BJ (cell line): ENCODE measurements around the gene TMED4. TPM values are rescaled to one million over a fixed set of nuclear protein-coding genes. Genes with fewer than 3 reads are reported as not detected.

Source experiments
- CTCF ChIA-PET: fragments of 350-600 bp; formaldehyde crosslinking; extraction: SDS; loops from one replicate; lab custom pipeline; 2021; ENCODE audit warnings: antibody characterized with exemption, inconsistent platforms; lab: Yijun Ruan, JAX
- POLR2A ChIA-PET: fragments of 300-600 bp; sonication (Branson Sonifier 250); formaldehyde crosslinking; extraction: SDS; loops from one replicate; lab custom pipeline; 2021; ENCODE audit warnings: antibody characterized with exemption; lab: Charles Lee
- DNase-seq: peaks from one replicate; pipeline ENCODE4 v3.0.0-alpha.2; 2011; ENCODE audit warnings: low read depth
- H3K27me3 ChIP-seq: 2 replicates; pipeline ENCODE4 v1.6.0; 2011; ENCODE audit warnings: low read length; ENCODE audit not compliant: control insufficient read depth, insufficient read depth
- H3K36me3 ChIP-seq: 2 replicates; pipeline ENCODE4 v1.5.1; 2011; ENCODE audit warnings: low read length; ENCODE audit not compliant: control insufficient read depth, insufficient read depth
- H3K4me3 ChIP-seq: 2 replicates; pipeline ENCODE4 v1.5.1; 2011; ENCODE audit warnings: low read depth, mild to moderate bottlenecking, control low read depth, low read length
- CTCF ChIP-seq: IDR thresholded peaks from 2 replicates; pipeline ENCODE4 v1.5.1; 2011; ENCODE audit warnings: low read depth, mild to moderate bottlenecking, control low read depth, inconsistent platforms, low read length, moderate library complexity; ENCODE audit not compliant: insufficient read depth
- polyA plus RNA-seq: library from polyadenylated mRNA; depleted of rRNA; stranded (reverse); fragments of >200 nt; gene quantifications from 2 replicates; pipeline ENCODE4 v1.2.3, GENCODE V29; 2011

The TMED4 gene
- polyA plus RNA-seq, 1 experiment = 80.9 TPM

GRCh38 chr7:44575054-44575453, 7.0 kb downstream of the TMED4 start:
- POLR2A ChIA-PET = no interaction called here
- H3K4me3 ChIP-seq = no peak overlapping the region
- no peak for DNase-seq

GRCh38 chr7:44574287-44574872, 7.7 kb downstream of the TMED4 start:
- Histone ChIP-seq H3K27me3 (no peaks in the 10 kb centered on the region), H3K36me3 (peaks cover 27% of the 10 kb centered on the region), H3K4me3 (peak overlapping the region; percentile 84)
- ChIA-PET CTCF (interaction anchor here (0.7 to 5.0 kb wide), 4 partner anchors 9 to 334 kb away, joined by 3 to 23 read pairs (median 10); partner anchors contain the start of gene H2AZ2), POLR2A (interaction anchor here (0.6 kb wide), 1 partner anchor 8 kb away, joined by 6 read pairs; the partner anchor contains the start of gene TMED4)
- DNase-seq = no peak
- TF ChIP-seq CTCF = no peak

More at GRCh38 chr7:44575054-44575453, 7.0 kb downstream of the TMED4 start:
- TF ChIP-seq CTCF = no peak
- Histone ChIP-seq H3K27me3 (no peaks in the 10 kb centered on the region), H3K36me3 (peaks cover 23% of the 10 kb centered on the region)
- CTCF ChIA-PET = interaction anchor here (1.0 kb wide), 1 partner anchor 10 kb away, joined by 5 read pairs; no protein-coding TSS in a partner anchor

GRCh38 chr7:44573464-44574286, 8.4 kb downstream of the TMED4 start, which contains the start of gene DDX56:
Gene DDX56, minus strand, starts transcription at chr7:44573908. Its CDS starts 13 bp downstream, at chr7:44573895.
- no peaks in the 10 kb centered on the region for H3K27me3 ChIP-seq

GRCh38 chr7:44572771-44573170, 9.3 kb downstream of the TMED4 start:
- POLR2A ChIA-PET = no interaction called here
- H3K27me3 ChIP-seq = no peaks in the 10 kb centered on the region
- TF ChIP-seq CTCF = no peak
- DNase-seq = no peak
- H3K36me3 ChIP-seq = peaks cover 37% of the 10 kb centered on the region
- peak overlapping the region; percentile 84 for H3K4me3 ChIP-seq
- CTCF ChIA-PET = interaction anchor here (0.5 to 5.0 kb wide), 4 partner anchors 9 to 332 kb away, joined by 3 to 23 read pairs (median 6); no protein-coding TSS in a partner anchor

More at GRCh38 chr7:44573464-44574286, 8.4 kb downstream of the TMED4 start, which contains the start of gene DDX56:
- Histone ChIP-seq H3K4me3 (peak within 1 kb of the TSS; percentile 84), H3K36me3 (peaks cover 30% of the 10 kb centered on the region)
- TF ChIP-seq CTCF = no peak
- ChIA-PET POLR2A (interaction anchor here (0.5 to 0.6 kb wide), 2 partner anchors 9 to 237 kb away, joined by 6 read pairs; partner anchors contain the start of gene TMED4), CTCF (interaction anchor here (0.7 to 5.0 kb wide), 6 partner anchors 8 to 333 kb away, joined by 3 to 23 read pairs (median 6); partner anchors contain the start of gene H2AZ2)
- peak; percentile 62 for DNase-seq

GRCh38 chr7:44569959-44570358, 12.1 kb downstream of the TMED4 start:
- ChIA-PET POLR2A (interaction anchor here (0.7 kb wide), 1 partner anchor 249 kb away, joined by 3 read pairs; no protein-coding TSS in a partner anchor), CTCF (interaction anchor here (0.9 to 5.0 kb wide), 2 partner anchors 310 to 329 kb away, joined by 3 to 23 read pairs; no protein-coding TSS in a partner anchor)
- Histone ChIP-seq H3K36me3 (peaks cover 48% of the 10 kb centered on the region), H3K27me3 (no peaks in the 10 kb centered on the region), H3K4me3 (no peak overlapping the region)
- no peak for DNase-seq
- TF ChIP-seq CTCF = no peak
